ENCODE measurements around the gene STAT6. TPM values are rescaled to one million over a fixed set of nuclear protein-coding genes. Genes with fewer than 3 reads are reported as not detected.

Gene STAT6
- total and polyA plus RNA-seq, 4 donors: 99.8 to 382 (median 229) TPM

- intact Hi-C loops (cut with DNase I): loop anchor here in 1 of 2 donors (2.0 kb wide), 1 partner anchor 17 kb away; no protein-coding TSS in a partner anchor
- Histone ChIP-seq H3K36me3 (ENCODE audit: control insufficient read depth in 1 of 2, insufficient read depth in 2 of 2, low read length in 1 of 2) (peaks cover 0 to 9% of the 10 kb centered on the region in 2 donors), H3K9me3 (ENCODE audit: control insufficient read depth, low read length) (no peaks in the 10 kb centered on the region), H3K4me1 (ENCODE audit: control insufficient read depth in 1 of 2, insufficient read depth in 2 of 2, low read length in 2 of 2) (peaks cover 0 to 8% of the 10 kb centered on the region in 2 donors), H3K4me3 (ENCODE audit: low read length in 2 of 2) (no peak overlapping the region), H3K27me3 (ENCODE audit: control insufficient read depth in 1 of 2, insufficient read depth in 2 of 2, low read length in 1 of 2) (no peaks in the 10 kb centered on the region), H3K27ac (ENCODE audit: low read depth in 1 of 2, low read length in 2 of 2) (peak overlapping the region; percentile 43 to 68)
- peak; percentile 82 for ATAC-seq (ENCODE audit: low FRiP score)
- DNase-seq: peak; percentile 88 to 90
- WGBS, 2 donors: 29 to 31% methylated on average over 13 of the region's 13 CpGs
These were observed 38.2 kb upstream of the STAT6 start for GRCh38 chr12:57149245-57149900.

GRCh38 chr12:57148469-57149244, 37.5 kb upstream of the STAT6 start:
- ATAC-seq (ENCODE audit: low FRiP score): peak; percentile 68
- 10 to 16% methylated on average over 4 of the region's 4 CpGs for WGBS, 2 donors
- intact Hi-C loops (cut with DNase I): loop anchor here in 1 of 2 donors (2.0 kb wide), 1 partner anchor 16 kb away; no protein-coding TSS in a partner anchor
- peak overlapping the region; percentile 43 to 68 for H3K27ac ChIP-seq (ENCODE audit: low read depth in 1 of 2, low read length in 2 of 2)
- H3K36me3 ChIP-seq (ENCODE audit: control insufficient read depth in 1 of 2, insufficient read depth in 2 of 2, low read length in 1 of 2): peaks cover 0 to 6% of the 10 kb centered on the region in 2 donors
- H3K4me1 ChIP-seq (ENCODE audit: control insufficient read depth in 1 of 2, insufficient read depth in 2 of 2, low read length in 2 of 2): peaks cover 0 to 8% of the 10 kb centered on the region in 2 donors
- peak in 1 of 2 donors; percentile 88 for DNase-seq
- H3K9me3 ChIP-seq (ENCODE audit: control insufficient read depth, low read length): no peaks in the 10 kb centered on the region
- H3K27me3 ChIP-seq (ENCODE audit: control insufficient read depth in 1 of 2, insufficient read depth in 2 of 2, low read length in 1 of 2): no peaks in the 10 kb centered on the region
- no peak overlapping the region for H3K4me3 ChIP-seq (ENCODE audit: low read length in 2 of 2)

- peak; percentile 40 for ATAC-seq (ENCODE audit: low FRiP score)
- no peaks in the 10 kb centered on the region for H3K27me3 ChIP-seq (ENCODE audit: control insufficient read depth in 1 of 2, insufficient read depth in 2 of 2, low read length in 1 of 2)
- no peaks in the 10 kb centered on the region for H3K9me3 ChIP-seq (ENCODE audit: control insufficient read depth, low read length)
- H3K27ac ChIP-seq (ENCODE audit: low read depth in 1 of 2, low read length in 2 of 2): peak within 1 kb of the TSS; percentile 4 to 15
- DNase-seq: peak in 1 of 2 donors; percentile 75
- no peak within 1 kb of the TSS for H3K4me3 ChIP-seq (ENCODE audit: low read length in 2 of 2)
- H3K36me3 ChIP-seq (ENCODE audit: control insufficient read depth in 1 of 2, insufficient read depth in 2 of 2, low read length in 1 of 2): peaks cover 0 to 8% of the 10 kb centered on the region in 2 donors
- WGBS, 2 donors: 7 to 11% methylated on average over 8 of the region's 8 CpGs
- intact Hi-C loops (cut with DNase I): no loop called here
- no peaks in the 10 kb centered on the region for H3K4me1 ChIP-seq (ENCODE audit: control insufficient read depth in 1 of 2, insufficient read depth in 2 of 2, low read length in 2 of 2)
These were observed 36.1 kb upstream of the STAT6 start, which contains the start of gene LRP1-AS for GRCh38 chr12:57146961-57147944. Gene LRP1-AS, minus strand, starts transcription at chr12:57147619.

- H3K36me3 ChIP-seq (ENCODE audit: control insufficient read depth in 1 of 2, insufficient read depth in 2 of 2, low read length in 1 of 2): peaks cover under 1 to 14% of the 10 kb centered on the region in 2 donors
- intact Hi-C loops (cut with DNase I): no loop called here
- peak overlapping the region in 1 of 2 donors; percentile 9 for H3K27ac ChIP-seq (ENCODE audit: low read depth in 1 of 2, low read length in 2 of 2)
- 34 to 47% methylated on average over 2 of the region's 2 CpGs for WGBS, 2 donors
- H3K27me3 ChIP-seq (ENCODE audit: control insufficient read depth in 1 of 2, insufficient read depth in 2 of 2, low read length in 1 of 2): no peaks in the 10 kb centered on the region
- H3K9me3 ChIP-seq (ENCODE audit: control insufficient read depth, low read length): no peaks in the 10 kb centered on the region
- no peak for DNase-seq
- no peak overlapping the region for H3K4me3 ChIP-seq (ENCODE audit: low read length in 2 of 2)
- no peak for ATAC-seq (ENCODE audit: low FRiP score)
- no peaks in the 10 kb centered on the region for H3K4me1 ChIP-seq (ENCODE audit: control insufficient read depth in 1 of 2, insufficient read depth in 2 of 2, low read length in 2 of 2)
These were observed 34.9 kb upstream of the STAT6 start for GRCh38 chr12:57146092-57146491.

GRCh38 chr12:57145460-57146059, 34.4 kb upstream of the STAT6 start:
- Histone ChIP-seq H3K27ac (ENCODE audit: low read depth in 1 of 2, low read length in 2 of 2) (peak overlapping the region in 1 of 2 donors; percentile 9), H3K4me3 (ENCODE audit: low read length in 2 of 2) (no peak overlapping the region), H3K36me3 (ENCODE audit: control insufficient read depth in 1 of 2, insufficient read depth in 2 of 2, low read length in 1 of 2) (peaks cover 3 to 16% of the 10 kb centered on the region in 2 donors), H3K27me3 (ENCODE audit: control insufficient read depth in 1 of 2, insufficient read depth in 2 of 2, low read length in 1 of 2) (no peaks in the 10 kb centered on the region), H3K4me1 (ENCODE audit: control insufficient read depth in 1 of 2, insufficient read depth in 2 of 2, low read length in 2 of 2) (no peaks in the 10 kb centered on the region), H3K9me3 (ENCODE audit: control insufficient read depth, low read length) (no peaks in the 10 kb centered on the region)
- no peak for ATAC-seq (ENCODE audit: low FRiP score)
- intact Hi-C loops (cut with DNase I): no loop called here
- WGBS, 2 donors: 24 to 29% methylated on average over 10 of the region's 10 CpGs
- peak in 1 of 2 donors; percentile 64 for DNase-seq

GRCh38 chr12:57143454-57143853, 32.3 kb upstream of the STAT6 start:
- DNase-seq: no peak
- WGBS, 2 donors: 75 to 81% methylated on average over 4 of the region's 4 CpGs
- Histone ChIP-seq H3K27me3 (ENCODE audit: control insufficient read depth in 1 of 2, insufficient read depth in 2 of 2, low read length in 1 of 2) (no peaks in the 10 kb centered on the region), H3K9me3 (ENCODE audit: control insufficient read depth, low read length) (no peaks in the 10 kb centered on the region), H3K27ac (ENCODE audit: low read depth in 1 of 2, low read length in 2 of 2) (no peak overlapping the region), H3K4me3 (ENCODE audit: low read length in 2 of 2) (no peak overlapping the region), H3K4me1 (ENCODE audit: control insufficient read depth in 1 of 2, insufficient read depth in 2 of 2, low read length in 2 of 2) (no peaks in the 10 kb centered on the region), H3K36me3 (ENCODE audit: control insufficient read depth in 1 of 2, insufficient read depth in 2 of 2, low read length in 1 of 2) (peaks cover 12 to 22% of the 10 kb centered on the region in 2 donors)
- ATAC-seq (ENCODE audit: low FRiP score): no peak
- intact Hi-C loops (cut with DNase I): no loop called here

- Histone ChIP-seq H3K36me3 (ENCODE audit: control insufficient read depth in 1 of 2, insufficient read depth in 2 of 2, low read length in 1 of 2) (peaks cover 12 to 22% of the 10 kb centered on the region in 2 donors), H3K9me3 (ENCODE audit: control insufficient read depth, low read length) (no peaks in the 10 kb centered on the region), H3K4me3 (ENCODE audit: low read length in 2 of 2) (no peak overlapping the region), H3K27me3 (ENCODE audit: control insufficient read depth in 1 of 2, insufficient read depth in 2 of 2, low read length in 1 of 2) (no peaks in the 10 kb centered on the region), H3K4me1 (ENCODE audit: control insufficient read depth in 1 of 2, insufficient read depth in 2 of 2, low read length in 2 of 2) (no peaks in the 10 kb centered on the region), H3K27ac (ENCODE audit: low read depth in 1 of 2, low read length in 2 of 2) (no peak overlapping the region)
- WGBS, 2 donors: 59 to 68% methylated on average over 7 of the region's 7 CpGs
- DNase-seq (no peak), ATAC-seq (ENCODE audit: low FRiP score) (no peak)
- intact Hi-C loops (cut with DNase I): no loop called here
These were observed 31.6 kb upstream of the STAT6 start for GRCh38 chr12:57142727-57143126.

GRCh38 chr12:57142121-57142520, 31.0 kb upstream of the STAT6 start:
- ATAC-seq (ENCODE audit: low FRiP score) (no peak), DNase-seq (peak in 1 of 2 donors; percentile 35)
- 47 to 56% methylated on average over 9 of the region's 9 CpGs for WGBS, 2 donors
- Histone ChIP-seq H3K4me1 (ENCODE audit: control insufficient read depth in 1 of 2, insufficient read depth in 2 of 2, low read length in 2 of 2) (no peaks in the 10 kb centered on the region), H3K27ac (ENCODE audit: low read depth in 1 of 2, low read length in 2 of 2) (no peak overlapping the region), H3K27me3 (ENCODE audit: control insufficient read depth in 1 of 2, insufficient read depth in 2 of 2, low read length in 1 of 2) (no peaks in the 10 kb centered on the region), H3K36me3 (ENCODE audit: control insufficient read depth in 1 of 2, insufficient read depth in 2 of 2, low read length in 1 of 2) (peaks cover 12 to 22% of the 10 kb centered on the region in 2 donors), H3K4me3 (ENCODE audit: low read length in 2 of 2) (no peak overlapping the region), H3K9me3 (ENCODE audit: control insufficient read depth, low read length) (no peaks in the 10 kb centered on the region)
- intact Hi-C loops (cut with DNase I): no loop called here

Measured in aorta (tissue), 5 donors.